Bronchial epithelial cell (primary cell): ENCODE results near the gene TEX264. TPM values are rescaled to one million over a fixed set of nuclear protein-coding genes. Genes with fewer than 3 reads are reported as not detected.

ENCODE experiments used
- DNase-seq: peaks from one replicate; pipeline ENCODE4 v3.0.0-alpha.2; 2010; ENCODE audit warnings: low read depth
- FAIRE-seq: peaks from 2 replicates; lab custom pipeline; 2011; peaks lifted over from hg19 to GRCh38; lab: Jason Lieb, UNC
- H3K27me3 ChIP-seq: 2 replicates; pipeline ENCODE4 v1.5.1; 2011; ENCODE audit warnings: low read length; ENCODE audit not compliant: control insufficient read depth, insufficient read depth
- H3K36me3 ChIP-seq: 2 replicates; pipeline ENCODE4 v1.5.1; 2011; ENCODE audit warnings: low read length; ENCODE audit not compliant: control insufficient read depth, insufficient read depth
- H3K4me3 ChIP-seq: 2 replicates; pipeline ENCODE4 v1.5.1; 2011; ENCODE audit warnings: mild to moderate bottlenecking, low read depth, low read length, control low read depth
- CTCF ChIP-seq: IDR thresholded peaks from 2 replicates; pipeline ENCODE4 v1.5.1; 2011; ENCODE audit warnings: mild to moderate bottlenecking, moderate library complexity, low read length, control low read depth, inconsistent platforms; ENCODE audit not compliant: insufficient read depth, severe bottlenecking
- total RNA-seq: library from RNA; depleted of rRNA; stranded (reverse); fragments of >200 nt; gene quantifications from 2 replicates; pipeline ENCODE4 v1.2.1, GENCODE V29; 2014

Gene TEX264
- total RNA-seq, 1 donor from 2014 or later = 52.9 TPM

GRCh38 chr3:51751287-51751686 lies 80.2 kb downstream of the TEX264 start:
- Histone ChIP-seq H3K36me3 (no peaks in the 10 kb centered on the region), H3K27me3 (no peaks in the 10 kb centered on the region), H3K4me3 (no peak overlapping the region)
- FAIRE-seq = no peak
- DNase-seq = no peak
- no peak for TF ChIP-seq CTCF

Other genes starting within 250 kb of the TEX264 start
- 14.2 and 14.3 TPM in 2 replicates for gene DCAF1, start 171.2 kb upstream of the TEX264 start, total RNA-seq
- 14.2 and 19.8 TPM in 2 replicates for gene RAD54L2, start 132.5 kb upstream of the TEX264 start, total RNA-seq
- under 0.01 TPM in 2 replicates for gene GRM2, start 35.8 kb downstream of the TEX264 start, total RNA-seq
- gene IQCF6, start 108.0 kb downstream of the TEX264 start, total RNA-seq = not detected in 2 replicates
- gene IQCF2, start 190.4 kb downstream of the TEX264 start, total RNA-seq = not detected in 2 replicates
- gene IQCF5, start 204.3 kb downstream of the TEX264 start, total RNA-seq = 0.53 TPM in 1 of 2 replicates, not detected in the other
- gene IQCF1, start 232.1 kb downstream of the TEX264 start, total RNA-seq = not detected in 2 replicates